ENCODE results near the gene PPP1R14D.

- peak in 2 of 4 experiments; percentile 0 to 9 for TF ChIP-seq CTCF (IDR thresholded peaks at IDR 0.05)
- no peak for TF ChIP-seq POLR2A (IDR thresholded peaks at IDR 0.05)
These were observed 16.2 kb upstream of the PPP1R14D start for GRCh38 chr15:40844696-40845030.

Measured in prostate gland (tissue), 2 donors.